DMS 273 treated with DMSO at 0.1 percent for 48 hours (cell line): Measurements from ENCODE around the gene IFNA1.
"Not testable (repeated sequence)": the region's sequence is repeated elsewhere in the genome, so short reads cannot be mapped to it uniquely, and the experiment has no call there.

ENCODE experiments used
- DNase-seq: peaks from one replicate; lab custom pipeline; 2025; lab: John Stamatoyannopoulos, UW

The IFNA1 gene

DNA sequence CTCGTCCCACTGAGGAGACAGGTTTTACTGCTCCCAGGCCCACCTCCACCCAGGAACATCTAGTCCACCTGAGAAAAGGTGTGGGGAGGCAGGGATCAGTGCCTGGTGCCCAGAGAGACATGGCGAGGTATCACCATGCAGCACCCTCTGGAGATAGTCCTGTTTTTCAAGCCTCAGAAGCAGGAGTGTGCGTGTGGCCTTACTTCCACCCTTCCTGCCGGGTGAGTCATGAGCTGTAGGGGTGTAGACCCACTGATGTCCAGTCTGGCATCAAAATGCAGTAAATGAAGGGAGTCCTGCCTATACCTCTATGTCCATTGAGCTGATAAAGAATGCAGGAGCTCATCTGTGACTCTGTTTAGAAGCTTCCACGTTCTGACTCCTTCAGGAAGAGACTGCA lies 9.1 kb downstream of the IFNA1 start:
- DNase-seq: not testable (repeated sequence)

DNA sequence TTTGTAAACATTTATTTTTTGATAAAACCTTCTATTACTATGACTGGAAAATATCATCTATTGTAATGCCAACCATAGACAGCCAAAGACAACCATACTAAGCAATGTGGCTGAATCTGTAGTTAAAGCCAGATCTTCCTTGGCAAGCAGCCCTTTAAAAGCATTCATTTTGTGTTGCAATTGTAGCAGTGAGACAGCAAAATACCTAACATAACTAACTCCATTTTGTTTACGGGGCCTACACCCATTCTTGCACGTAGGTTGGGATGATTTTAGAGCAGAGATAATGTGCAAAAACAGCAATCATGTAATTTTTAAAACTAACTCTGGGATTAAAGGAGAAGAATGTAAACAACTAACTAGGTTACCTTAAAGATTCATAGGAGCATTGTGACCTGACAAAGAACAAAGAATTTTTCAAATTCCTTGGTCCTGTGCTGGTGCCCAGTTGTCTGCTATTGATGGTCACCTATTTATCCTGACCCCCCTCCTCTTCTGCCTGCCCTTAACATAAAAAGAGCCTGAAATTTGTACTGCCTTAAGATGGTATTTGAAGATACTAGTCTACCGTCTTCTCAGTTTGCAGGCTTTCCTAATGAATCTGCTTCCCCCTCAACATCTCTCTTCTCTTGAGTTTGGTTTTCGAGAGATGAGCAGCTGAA lies 10.6 kb downstream of the IFNA1 start:
- DNase-seq: no peak

DNA sequence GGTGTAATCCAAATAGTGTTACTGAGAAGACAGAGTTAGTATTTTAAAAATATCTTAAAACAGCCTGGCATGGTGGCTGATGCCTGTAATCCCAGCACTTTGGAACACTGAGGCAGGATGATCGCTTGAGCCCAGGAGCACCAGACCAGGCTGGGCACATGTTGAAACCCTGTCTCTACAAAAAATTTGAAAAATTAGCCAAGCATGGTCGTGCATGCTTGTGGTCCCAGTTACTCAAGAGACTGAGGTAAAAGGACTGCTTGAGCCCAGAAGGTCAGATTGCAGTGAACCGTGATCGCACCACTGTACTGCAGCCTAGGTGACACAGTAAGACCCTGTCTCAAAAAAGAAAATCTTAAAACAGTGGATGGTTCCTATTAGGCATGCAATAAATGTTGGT lies 12.4 kb downstream of the IFNA1 start:
- DNase-seq: no peak

DNA sequence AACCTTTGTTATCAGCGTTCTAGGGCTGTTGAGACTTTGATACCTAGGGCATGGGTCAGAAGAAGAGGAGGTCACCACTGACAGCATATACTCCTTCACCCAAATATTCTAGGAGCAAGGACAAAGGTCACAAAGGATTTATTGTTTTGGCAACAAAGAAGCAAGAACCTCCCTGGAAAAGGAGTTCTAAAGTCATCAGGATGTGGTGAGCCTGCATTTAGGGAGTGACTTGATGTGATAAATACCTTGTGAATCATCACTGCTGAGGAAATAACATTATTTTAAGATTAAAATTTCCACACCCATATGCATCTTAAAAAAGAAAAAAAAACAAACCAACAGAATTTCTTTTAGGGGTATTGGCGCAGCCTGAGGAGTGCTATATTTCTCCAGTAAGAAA lies 13.9 kb downstream of the IFNA1 start:
- DNase-seq: no peak

DNA sequence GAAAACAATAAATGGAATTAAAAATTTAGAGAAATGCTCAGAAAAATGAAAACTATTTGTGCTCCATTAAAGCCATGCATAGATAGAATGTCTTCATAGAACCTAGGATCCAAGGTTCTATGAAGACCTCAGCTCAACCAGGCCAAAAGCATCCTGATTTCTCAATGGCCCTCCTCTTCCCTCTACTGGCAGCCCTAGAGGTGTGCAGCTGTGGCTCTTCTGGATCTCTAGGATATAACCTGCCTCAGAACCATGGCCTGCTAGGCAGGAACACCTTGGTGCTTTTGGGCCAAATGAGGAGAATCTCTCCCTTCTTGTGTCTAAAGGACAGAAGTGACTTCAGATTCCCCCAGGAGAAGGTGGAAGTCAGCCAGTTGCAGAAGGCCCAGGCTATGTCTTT lies 15.1 kb downstream of the IFNA1 start:
- no peak for DNase-seq

DNA sequence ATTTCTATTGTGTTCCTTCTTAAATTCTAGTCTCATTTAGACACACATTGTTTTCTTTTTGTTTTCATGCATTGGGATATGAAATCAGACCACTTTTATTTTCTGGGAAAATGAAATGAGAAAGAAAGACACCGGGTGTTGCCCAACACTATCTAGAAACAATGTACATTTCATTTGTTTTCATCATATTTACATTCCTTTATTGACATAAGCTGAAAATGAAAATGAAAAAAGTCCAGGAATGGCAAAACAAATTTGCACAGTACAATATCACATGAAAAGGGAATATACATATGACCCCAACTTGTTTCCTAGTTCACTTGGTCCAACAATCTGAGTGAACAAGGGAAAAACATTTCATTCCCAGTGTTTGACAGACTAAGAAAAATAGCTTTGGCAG lies 21.1 kb downstream of the IFNA1 start:
- DNase-seq: no peak

DNA sequence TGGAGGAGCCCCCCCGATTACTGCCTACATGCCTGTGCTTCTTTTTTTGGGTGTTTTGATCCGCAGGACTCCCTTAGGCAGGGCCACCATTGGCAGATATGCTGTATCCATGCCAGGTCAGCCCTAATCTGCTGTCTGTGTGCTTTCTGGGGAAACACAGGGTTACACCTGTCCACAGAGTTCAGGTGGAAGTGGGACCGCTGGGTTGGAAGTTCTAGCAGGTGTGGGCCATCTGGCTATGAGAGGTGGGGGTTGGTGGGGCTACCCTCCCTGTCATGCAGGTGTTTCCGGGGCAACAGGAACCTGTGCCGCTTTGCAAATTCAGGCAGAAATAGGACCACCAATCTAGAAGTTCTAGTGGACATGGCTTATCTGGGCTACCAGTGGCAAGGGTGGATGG lies 24.9 kb downstream of the IFNA1 start:
- DNase-seq: no peak

DNA sequence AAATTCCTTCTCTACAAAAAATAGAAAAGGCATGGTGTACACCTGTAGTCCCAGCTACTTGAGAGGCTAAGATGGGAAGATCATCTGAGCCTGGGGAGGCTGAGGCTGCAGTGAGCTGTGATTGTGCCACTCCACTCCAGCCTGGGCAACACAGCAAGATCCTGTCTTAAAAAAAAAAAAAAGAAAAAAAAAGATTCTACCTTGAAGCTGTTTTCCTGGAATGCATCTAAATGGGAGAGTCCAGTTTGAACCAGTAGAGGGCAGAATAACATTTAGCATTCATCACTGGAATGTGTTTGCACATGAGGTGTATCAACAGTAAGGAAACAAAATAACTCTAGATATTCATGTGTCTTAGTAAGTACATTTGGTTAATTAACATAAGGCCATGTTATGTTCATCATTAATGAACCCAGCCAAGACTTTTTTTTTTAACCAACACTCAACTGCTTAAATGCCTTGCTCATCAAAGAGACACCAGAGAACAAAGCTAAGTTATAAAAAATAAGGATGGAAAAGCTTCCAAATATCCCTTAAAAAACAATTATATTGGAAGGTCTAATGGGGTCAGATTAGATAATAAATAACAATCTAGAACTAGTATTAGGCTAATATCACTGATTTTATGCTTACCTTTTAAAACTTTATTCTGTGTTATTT lies 25.8 kb downstream of the IFNA1 start:
- no peak for DNase-seq

DNA sequence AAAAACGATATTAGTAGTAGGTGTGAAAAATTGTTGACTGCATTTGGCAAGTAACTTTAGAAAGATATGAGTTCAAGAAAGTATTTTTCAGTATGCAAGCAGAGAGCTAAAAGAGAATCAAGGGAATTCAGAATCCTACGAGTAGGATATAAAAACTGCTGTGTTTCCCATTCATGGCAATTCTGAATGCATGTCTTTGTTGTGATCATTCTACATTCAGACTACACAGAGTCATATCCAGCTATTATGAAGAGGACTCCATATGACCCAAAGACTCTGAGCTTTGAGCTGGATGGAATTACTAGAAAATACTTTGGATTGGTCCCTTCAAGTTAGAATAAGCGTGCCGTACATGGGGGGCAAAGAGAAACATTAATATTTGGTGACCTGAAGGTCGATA lies 29.9 kb downstream of the IFNA1 start:
- no peak for DNase-seq

DNA sequence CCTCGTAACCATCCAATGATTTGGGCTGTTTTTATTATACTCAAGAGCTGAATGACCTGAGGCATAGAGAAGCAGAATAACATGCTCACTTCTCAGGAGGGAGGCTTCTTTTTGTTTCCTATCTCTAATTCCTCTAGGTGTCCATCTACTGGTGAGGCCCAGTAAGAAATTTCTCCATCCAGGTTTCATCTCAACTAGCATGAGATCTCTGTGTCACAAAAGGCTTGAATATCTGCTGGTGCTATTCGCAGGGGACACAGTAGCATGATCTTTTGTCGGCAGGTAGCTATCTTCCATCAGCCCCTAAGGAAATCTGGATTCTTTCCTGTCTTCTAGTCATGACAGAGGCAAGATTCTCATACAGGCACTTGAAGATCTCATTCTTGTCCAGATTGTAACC lies 33.0 kb downstream of the IFNA1 start:
- no peak for DNase-seq

DNA sequence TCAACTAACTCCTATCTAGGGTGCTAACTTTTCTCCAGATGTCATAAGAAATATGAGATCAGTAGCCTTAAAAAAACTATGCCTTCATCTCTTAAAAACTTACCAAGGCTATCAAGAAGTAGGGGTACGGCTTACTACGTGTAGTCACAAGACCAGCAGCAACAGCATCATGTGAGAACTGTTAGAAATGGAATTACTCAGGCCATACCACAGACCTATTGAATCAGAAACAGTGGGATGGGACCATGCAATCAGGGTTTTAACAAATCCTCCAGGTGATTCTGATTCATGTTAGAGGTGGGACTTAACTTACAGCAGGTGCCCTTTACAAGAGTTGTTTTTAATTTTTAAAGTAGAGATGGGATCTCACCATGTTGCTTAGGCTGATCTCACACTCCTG lies 37.2 kb downstream of the IFNA1 start:
- no peak for DNase-seq

DNA sequence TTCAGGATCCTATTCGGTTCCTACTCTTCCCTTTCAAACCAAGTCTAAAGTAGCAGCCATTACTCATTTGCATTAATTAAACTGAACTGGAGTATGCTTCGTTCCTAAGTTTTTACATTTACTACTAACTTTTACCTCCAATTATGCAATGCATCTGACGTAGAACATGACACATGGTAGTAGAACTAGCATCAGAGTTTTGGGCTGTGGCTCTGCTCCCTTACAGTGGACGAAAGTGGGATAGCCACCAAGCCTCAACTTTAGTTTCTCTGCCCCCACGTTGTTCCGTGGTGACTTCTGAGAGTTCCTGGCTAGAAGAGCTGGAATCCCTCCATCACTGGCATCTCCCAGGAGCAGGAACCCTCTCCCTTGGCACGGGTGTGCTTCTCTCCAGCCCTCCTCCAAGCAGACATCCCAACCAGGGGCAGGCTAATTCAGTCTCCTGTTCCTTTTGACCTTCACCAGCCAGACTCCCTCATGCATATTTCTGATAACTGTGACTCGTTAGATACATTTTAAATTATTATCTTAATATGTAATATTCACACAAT lies 39.0 kb downstream of the IFNA1 start:
- DNase-seq: no peak

DNA sequence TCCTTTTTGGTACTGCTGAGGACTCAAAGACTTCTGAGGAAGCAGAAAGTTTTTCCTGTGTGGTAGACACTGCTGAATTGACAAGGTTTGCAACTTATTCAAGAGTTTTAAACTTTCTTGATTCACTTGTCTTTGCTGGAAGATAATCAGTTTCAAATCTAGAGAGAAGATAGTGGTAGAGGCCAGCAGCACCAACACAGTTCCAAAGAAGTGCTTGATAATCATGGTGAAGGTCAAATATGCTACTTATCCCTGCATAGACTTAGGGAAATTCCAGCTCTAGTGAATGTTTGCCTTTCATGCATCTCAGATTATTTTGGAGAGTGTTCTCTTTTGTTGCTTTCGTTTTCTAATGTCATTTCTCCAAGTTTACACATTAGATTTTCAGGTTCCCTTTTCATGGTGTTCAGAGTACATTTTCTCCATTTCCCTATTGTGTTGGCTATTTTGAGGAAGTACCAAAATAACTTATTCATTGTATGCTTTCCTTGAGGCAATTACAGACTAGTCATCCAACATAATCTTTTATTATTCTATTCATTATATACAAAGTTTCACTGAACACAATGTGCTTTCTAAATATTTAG lies 41.3 kb downstream of the IFNA1 start:
- no peak for DNase-seq

DNA sequence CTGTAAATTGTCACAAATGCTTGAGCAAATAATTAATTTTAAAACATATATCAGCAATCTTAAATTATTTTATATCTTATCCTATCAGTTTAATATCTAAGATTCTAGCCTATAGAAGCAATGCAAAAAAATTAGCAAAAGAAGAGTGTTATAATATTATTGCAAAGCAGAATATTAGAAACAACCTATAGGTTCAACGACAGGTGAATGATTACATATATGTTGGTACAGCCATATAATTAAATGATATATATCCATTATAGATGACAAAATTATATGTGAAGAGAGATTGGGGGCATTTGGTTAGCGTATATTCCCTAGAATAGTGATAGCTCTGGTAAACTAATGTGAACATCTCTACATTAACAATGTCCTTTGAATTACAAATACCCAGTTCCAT lies 42.0 kb downstream of the IFNA1 start, which contains the start of gene IFNE:
IFNE (minus strand) TSS at position 101 of the 400 bp plus-strand sequence. CDS start 619 bp downstream, outside the sequence.
- no peak for DNase-seq
